Measurements from ENCODE around the gene COL13A1.

DNA sequence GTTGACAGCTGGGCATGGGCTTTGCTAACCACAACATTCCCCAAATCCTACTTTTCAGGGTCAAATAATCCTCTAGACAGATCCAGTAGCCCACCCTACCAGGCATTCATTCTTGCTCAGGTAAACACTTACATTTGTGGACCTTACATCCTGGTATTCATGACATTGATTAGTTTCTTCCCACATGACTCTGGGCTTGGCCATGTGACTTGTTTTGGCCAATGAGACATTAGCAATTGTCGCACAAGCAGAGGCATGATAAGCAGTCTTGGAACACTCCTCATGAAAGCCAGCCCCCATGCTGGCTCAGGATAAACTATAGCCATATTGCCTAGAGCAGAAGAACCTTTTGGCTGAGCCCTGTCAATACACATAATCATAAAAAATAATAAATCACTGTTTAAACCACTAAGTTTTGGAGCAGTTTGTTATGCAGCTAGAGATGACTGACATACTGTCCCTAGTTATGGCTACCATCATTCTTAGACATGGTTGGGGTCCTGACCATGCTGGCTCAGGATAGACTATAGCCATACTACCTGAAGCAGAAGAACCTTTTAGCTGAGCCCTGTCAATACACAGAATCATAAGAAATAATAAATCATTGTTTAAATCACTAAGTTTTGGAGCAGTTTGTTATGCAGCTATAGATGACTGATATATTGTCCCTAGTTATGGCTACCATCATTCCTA, 6.3 kb upstream of the COL13A1 start:
- TF ChIP-seq, protein P1, sequence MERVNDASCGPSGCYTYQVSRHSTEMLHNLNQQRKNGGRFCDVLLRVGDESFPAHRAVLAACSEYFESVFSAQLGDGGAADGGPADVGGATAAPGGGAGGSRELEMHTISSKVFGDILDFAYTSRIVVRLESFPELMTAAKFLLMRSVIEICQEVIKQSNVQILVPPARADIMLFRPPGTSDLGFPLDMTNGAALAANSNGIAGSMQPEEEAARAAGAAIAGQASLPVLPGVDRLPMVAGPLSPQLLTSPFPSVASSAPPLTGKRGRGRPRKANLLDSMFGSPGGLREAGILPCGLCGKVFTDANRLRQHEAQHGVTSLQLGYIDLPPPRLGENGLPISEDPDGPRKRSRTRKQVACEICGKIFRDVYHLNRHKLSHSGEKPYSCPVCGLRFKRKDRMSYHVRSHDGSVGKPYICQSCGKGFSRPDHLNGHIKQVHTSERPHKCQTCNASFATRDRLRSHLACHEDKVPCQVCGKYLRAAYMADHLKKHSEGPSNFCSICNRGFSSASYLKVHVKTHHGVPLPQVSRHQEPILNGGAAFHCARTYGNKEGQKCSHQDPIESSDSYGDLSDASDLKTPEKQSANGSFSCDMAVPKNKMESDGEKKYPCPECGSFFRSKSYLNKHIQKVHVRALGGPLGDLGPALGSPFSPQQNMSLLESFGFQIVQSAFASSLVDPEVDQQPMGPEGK (CRISPR knock-in tag; IDR thresholded peaks at IDR 0.05; ENCODE audit: borderline replicate concordance) = no peak
- TF ChIP-seq OSR1 (CRISPR knock-in tag; IDR thresholded peaks at IDR 0.05) (no peak), PPARA (CRISPR knock-in tag; IDR thresholded peaks at IDR 0.05; ENCODE audit: borderline replicate concordance) (no peak), ZC3H10 (CRISPR knock-in tag; IDR thresholded peaks at IDR 0.05) (no peak), ZFP30 (CRISPR knock-in tag; IDR thresholded peaks at IDR 0.05) (no peak), RARB (CRISPR knock-in tag; IDR thresholded peaks at IDR 0.05) (no peak), SNAI2 (CRISPR knock-in tag; IDR thresholded peaks at IDR 0.05) (no peak), ESRRG (CRISPR knock-in tag; IDR thresholded peaks at IDR 0.05) (no peak), ZNF565 (CRISPR knock-in tag; conservative IDR thresholded peaks at IDR 0.05; ENCODE audit: low read depth) (no peak), GLIS3 (CRISPR knock-in tag; IDR thresholded peaks at IDR 0.05) (no peak)
- TF ChIP-seq, protein P2, sequence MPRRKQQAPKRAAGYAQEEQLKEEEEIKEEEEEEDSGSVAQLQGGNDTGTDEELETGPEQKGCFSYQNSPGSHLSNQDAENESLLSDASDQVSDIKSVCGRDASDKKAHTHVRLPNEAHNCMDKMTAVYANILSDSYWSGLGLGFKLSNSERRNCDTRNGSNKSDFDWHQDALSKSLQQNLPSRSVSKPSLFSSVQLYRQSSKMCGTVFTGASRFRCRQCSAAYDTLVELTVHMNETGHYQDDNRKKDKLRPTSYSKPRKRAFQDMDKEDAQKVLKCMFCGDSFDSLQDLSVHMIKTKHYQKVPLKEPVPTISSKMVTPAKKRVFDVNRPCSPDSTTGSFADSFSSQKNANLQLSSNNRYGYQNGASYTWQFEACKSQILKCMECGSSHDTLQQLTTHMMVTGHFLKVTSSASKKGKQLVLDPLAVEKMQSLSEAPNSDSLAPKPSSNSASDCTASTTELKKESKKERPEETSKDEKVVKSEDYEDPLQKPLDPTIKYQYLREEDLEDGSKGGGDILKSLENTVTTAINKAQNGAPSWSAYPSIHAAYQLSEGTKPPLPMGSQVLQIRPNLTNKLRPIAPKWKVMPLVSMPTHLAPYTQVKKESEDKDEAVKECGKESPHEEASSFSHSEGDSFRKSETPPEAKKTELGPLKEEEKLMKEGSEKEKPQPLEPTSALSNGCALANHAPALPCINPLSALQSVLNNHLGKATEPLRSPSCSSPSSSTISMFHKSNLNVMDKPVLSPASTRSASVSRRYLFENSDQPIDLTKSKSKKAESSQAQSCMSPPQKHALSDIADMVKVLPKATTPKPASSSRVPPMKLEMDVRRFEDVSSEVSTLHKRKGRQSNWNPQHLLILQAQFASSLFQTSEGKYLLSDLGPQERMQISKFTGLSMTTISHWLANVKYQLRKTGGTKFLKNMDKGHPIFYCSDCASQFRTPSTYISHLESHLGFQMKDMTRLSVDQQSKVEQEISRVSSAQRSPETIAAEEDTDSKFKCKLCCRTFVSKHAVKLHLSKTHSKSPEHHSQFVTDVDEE (CRISPR knock-in tag; IDR thresholded peaks at IDR 0.05) = no peak
- TF ChIP-seq, protein P3, sequence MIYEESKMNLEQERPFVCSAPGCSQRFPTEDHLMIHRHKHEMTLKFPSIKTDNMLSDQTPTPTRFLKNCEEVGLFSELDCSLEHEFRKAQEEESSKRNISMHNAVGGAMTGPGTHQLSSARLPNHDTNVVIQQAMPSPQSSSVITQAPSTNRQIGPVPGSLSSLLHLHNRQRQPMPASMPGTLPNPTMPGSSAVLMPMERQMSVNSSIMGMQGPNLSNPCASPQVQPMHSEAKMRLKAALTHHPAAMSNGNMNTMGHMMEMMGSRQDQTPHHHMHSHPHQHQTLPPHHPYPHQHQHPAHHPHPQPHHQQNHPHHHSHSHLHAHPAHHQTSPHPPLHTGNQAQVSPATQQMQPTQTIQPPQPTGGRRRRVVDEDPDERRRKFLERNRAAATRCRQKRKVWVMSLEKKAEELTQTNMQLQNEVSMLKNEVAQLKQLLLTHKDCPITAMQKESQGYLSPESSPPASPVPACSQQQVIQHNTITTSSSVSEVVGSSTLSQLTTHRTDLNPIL (CRISPR knock-in tag; IDR thresholded peaks at IDR 0.05; ENCODE audit: low read depth) = no peak

Measured in SK-N-SH treated with all-trans-retinoic acid at 6 μM for 48 hours (cell line).